Thyroid gland (tissue), 4 donors: Measurements from ENCODE around the gene WIPF2. TPM values are rescaled to one million over a fixed set of nuclear protein-coding genes. Genes with fewer than 3 reads are reported as not detected.
"Not testable (repeated sequence)": the region's sequence is repeated elsewhere in the genome, so short reads cannot be mapped to it uniquely, and the experiment has no call there.

ENCODE experiments used
- DNase-seq, 2 donors: peaks; one replicate each; pipeline ENCODE4 v3.0.0-alpha.2; 2019
- H3K27ac ChIP-seq, 3 donors: fragments of 200-600 bp; sonication (generic); 1 replicate in 2 of 3; 2 replicates in 1 of 3; pipeline ENCODE4 v1.5.1; 2016 to 2019; ENCODE audit warnings: mild to moderate bottlenecking in 1 of 3, moderate library complexity in 1 of 3
- H3K27me3 ChIP-seq: fragments of 200-600 bp; sonication (generic); one replicate; pipeline ENCODE4 v1.5.1; 2019
- H3K36me3 ChIP-seq, 2 donors: fragments of 200-600 bp; sonication (generic); one replicate each; pipeline ENCODE4 v1.5.1; 2016 to 2019
- H3K4me1 ChIP-seq, 2 donors: fragments of 200-600 bp; sonication (generic); one replicate each; pipeline ENCODE4 v1.5.1; 2017 to 2019
- H3K4me3 ChIP-seq, 3 donors: fragments of 200-600 bp; sonication (generic); replicated peaks in 1 of 3; 1 replicate in 2 of 3; 2 replicates in 1 of 3; pipeline ENCODE4 v1.5.1; 2016; ENCODE audit warnings: mild to moderate bottlenecking in 1 of 3
- H3K9me3 ChIP-seq: fragments of 200-600 bp; sonication (generic); one replicate; pipeline ENCODE4 v1.5.1; 2017
- POLR2A ChIP-seq, 2 donors: fragments of 450-650 bp; IDR thresholded peaks; one replicate each; pipeline ENCODE4 v1.6.1; 2017; ENCODE audit warnings: antibody characterized with exemption in 2 of 2, mild to moderate bottlenecking in 2 of 2, moderate library complexity in 1 of 2
- WGBS, 2 donors: methylation state at CpG; one replicate each; pipeline ENCODE4 v1.1.5; 2017; 5-methylcytosine and 5-hydroxymethylcytosine counted together
- intact Hi-C: fragments of 100-400 bp; cut with DNase I; formaldehyde crosslinking; loops from one replicate; pipeline ENCODE4 v1.15.1; 2023
- total RNA-seq, 4 donors: library from RNA; depleted of rRNA; stranded (reverse); fragments of >200 nt; gene quantifications; one replicate each; pipeline ENCODE4 v1.2.3, GENCODE V29; 2016
- TF ChIP-seq, protein P1 (sequence below), 6 experiments: fragments of 200-600 bp in 3 of 6; fragments of 450-650 bp in 3 of 6; sonication (generic) in 3 of 6; IDR thresholded peaks; one replicate each; pipeline ENCODE4 v1.5.1; 2016 to 2019; ENCODE audit warnings: antibody characterized with exemption in 6 of 6, mild to moderate bottlenecking in 2 of 6, inconsistent platforms in 1 of 6, moderate library complexity in 1 of 6

WIPF2 gene
- total RNA-seq, 4 donors from 2014 or later: 13.2 to 14.6 (median 14.5) TPM

- Histone ChIP-seq H3K36me3 (no peaks in the 10 kb centered on the region), H3K4me1 (no peaks in the 10 kb centered on the region), H3K9me3 (no peaks in the 10 kb centered on the region), H3K27me3 (no peaks in the 10 kb centered on the region), H3K4me3 (no peak overlapping the region), H3K27ac (no peak overlapping the region)
- no peak for DNase-seq
- TF ChIP-seq, protein P1, sequence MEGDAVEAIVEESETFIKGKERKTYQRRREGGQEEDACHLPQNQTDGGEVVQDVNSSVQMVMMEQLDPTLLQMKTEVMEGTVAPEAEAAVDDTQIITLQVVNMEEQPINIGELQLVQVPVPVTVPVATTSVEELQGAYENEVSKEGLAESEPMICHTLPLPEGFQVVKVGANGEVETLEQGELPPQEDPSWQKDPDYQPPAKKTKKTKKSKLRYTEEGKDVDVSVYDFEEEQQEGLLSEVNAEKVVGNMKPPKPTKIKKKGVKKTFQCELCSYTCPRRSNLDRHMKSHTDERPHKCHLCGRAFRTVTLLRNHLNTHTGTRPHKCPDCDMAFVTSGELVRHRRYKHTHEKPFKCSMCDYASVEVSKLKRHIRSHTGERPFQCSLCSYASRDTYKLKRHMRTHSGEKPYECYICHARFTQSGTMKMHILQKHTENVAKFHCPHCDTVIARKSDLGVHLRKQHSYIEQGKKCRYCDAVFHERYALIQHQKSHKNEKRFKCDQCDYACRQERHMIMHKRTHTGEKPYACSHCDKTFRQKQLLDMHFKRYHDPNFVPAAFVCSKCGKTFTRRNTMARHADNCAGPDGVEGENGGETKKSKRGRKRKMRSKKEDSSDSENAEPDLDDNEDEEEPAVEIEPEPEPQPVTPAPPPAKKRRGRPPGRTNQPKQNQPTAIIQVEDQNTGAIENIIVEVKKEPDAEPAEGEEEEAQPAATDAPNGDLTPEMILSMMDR (IDR thresholded peaks at IDR 0.05): no peak
- TF ChIP-seq POLR2A (IDR thresholded peaks at IDR 0.05): no peak
- WGBS, 2 donors: 88% methylated on average over 5 of the region's 5 CpGs
- intact Hi-C loops: no loop called here
Observed at GRCh38 chr17:40198576-40198975, 20.5 kb upstream of the WIPF2 start.

DNA sequence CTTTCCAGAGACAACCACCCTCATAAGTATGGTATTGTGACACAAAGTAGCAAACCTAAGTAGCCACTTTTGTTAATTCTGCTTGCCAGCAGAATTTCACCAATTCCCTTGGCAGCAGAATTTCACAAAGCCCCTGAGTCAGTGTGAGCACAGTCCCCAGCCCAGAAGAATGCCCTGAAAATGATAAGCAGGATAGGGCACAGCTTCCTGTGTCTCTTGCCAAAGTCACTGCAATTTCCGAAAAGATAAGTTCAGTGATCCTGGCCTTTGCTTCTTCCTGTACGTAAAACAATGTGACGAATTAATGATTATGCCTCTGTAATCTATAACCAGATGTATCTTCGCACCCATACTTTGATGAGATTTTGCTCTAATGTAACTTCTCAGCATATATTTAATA lies 16.0 kb upstream of the WIPF2 start:
- Histone ChIP-seq H3K9me3 (no peaks in the 10 kb centered on the region), H3K4me3 (no peak overlapping the region), H3K27me3 (no peaks in the 10 kb centered on the region), H3K36me3 (no peaks in the 10 kb centered on the region), H3K4me1 (no peaks in the 10 kb centered on the region), H3K27ac (no peak overlapping the region)
- DNase-seq: no peak
- 76 to 90% methylated on average over 4 of the region's 4 CpGs for WGBS, 2 donors
- TF ChIP-seq, protein P1 (IDR thresholded peaks at IDR 0.05): no peak
- no peak for TF ChIP-seq POLR2A (IDR thresholded peaks at IDR 0.05)
- intact Hi-C loops: loop anchor here (5.0 kb wide), 1 partner anchor 89 kb away; no protein-coding TSS in a partner anchor

DNA sequence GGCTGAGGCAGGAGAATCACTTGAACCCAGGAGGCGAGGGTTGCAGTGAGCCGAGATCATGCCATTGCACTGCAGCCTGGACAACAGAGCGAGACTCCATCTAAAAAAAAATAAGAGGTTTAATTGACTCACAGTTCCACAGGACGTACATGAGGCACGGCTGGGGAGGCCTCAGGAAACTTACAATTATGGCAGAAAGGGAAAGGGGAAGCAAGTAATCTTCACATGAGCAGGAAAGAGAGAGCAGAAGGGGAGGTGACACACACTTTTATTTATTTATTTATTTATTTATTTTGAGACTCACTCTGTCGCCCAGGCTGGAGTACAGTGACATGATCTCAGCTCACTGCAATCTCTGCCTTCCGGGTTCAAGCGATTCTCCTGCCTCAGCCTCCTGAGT lies 12.9 kb upstream of the WIPF2 start:
- H3K4me3 ChIP-seq, H3K9me3 ChIP-seq, H3K36me3 ChIP-seq, H3K4me1 ChIP-seq, H3K27me3 ChIP-seq, H3K27ac ChIP-seq, intact Hi-C loops, DNase-seq: not testable (repeated sequence)
- 90 to 93% methylated on average over 8 of the region's 8 CpGs for WGBS, 2 donors

DNA sequence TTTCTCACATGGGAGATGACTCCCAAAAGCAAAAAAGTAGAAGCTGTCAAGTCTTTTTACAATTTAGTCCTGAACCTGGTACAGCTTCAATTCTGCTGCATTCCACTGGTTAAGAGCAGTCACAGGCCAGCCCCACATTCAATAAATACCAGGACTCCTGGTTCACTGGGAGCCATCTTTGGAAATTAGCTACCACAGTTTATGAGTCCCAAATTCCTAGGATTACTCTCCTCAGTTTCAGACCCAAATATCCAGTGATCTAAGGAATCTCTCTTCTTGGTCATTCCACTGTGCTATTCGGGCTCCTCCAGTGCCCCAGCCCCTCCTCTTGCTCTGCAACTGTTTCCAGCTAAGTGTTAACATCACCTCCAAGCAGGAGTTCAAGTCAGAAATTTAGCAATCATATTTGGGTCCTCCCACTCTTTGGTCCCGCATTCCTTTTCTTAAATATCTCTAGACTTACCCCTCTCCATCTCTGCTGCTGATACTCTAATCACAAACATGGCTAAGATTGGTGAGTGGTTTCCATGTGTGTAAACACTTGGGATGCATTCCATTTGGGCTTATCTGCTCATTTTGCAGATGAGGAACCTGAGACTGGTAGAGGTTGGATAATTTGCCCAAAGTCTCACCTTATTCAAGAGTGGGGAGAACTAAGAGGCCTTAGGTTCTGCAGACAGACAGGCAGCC lies 9.6 kb upstream of the WIPF2 start:
- H3K4me1 ChIP-seq: no peaks in the 10 kb centered on the region
- H3K4me3 ChIP-seq: no peak overlapping the region
- no peaks in the 10 kb centered on the region for H3K27me3 ChIP-seq
- H3K27ac ChIP-seq: no peak overlapping the region
- no peak for DNase-seq
- TF ChIP-seq POLR2A (IDR thresholded peaks at IDR 0.05): no peak
- TF ChIP-seq, protein P1 (IDR thresholded peaks at IDR 0.05): no peak
- WGBS, 2 donors: 68 to 76% methylated on average over 2 of the region's 2 CpGs
- H3K9me3 ChIP-seq: no peaks in the 10 kb centered on the region
- H3K36me3 ChIP-seq: no peaks in the 10 kb centered on the region
- intact Hi-C loops: no loop called here

GRCh38 chr17:40213914-40214313 lies 5.2 kb upstream of the WIPF2 start:
- H3K9me3 ChIP-seq, H3K36me3 ChIP-seq, DNase-seq, H3K27ac ChIP-seq, H3K27me3 ChIP-seq, H3K4me1 ChIP-seq, intact Hi-C loops, H3K4me3 ChIP-seq: not testable (repeated sequence)
- WGBS, 2 donors: 77 to 83% methylated on average over 6 of the region's 6 CpGs

GRCh38 chr17:40218006-40218739 lies 931 bp upstream of the WIPF2 start:
- Histone ChIP-seq H3K4me1 (peaks cover 8 to 11% of the 10 kb centered on the region in 2 donors), H3K27ac (no peak overlapping the region), H3K27me3 (no peaks in the 10 kb centered on the region), H3K36me3 (no peaks in the 10 kb centered on the region), H3K9me3 (no peaks in the 10 kb centered on the region), H3K4me3 (peak overlapping the region in 1 of 3 donors; percentile 66)
- intact Hi-C loops: no loop called here
- DNase-seq: no peak
- WGBS, 2 donors: 77 to 79% methylated on average over 7 of the region's 7 CpGs
- TF ChIP-seq, protein P1 (IDR thresholded peaks at IDR 0.05): no peak
- no peak for TF ChIP-seq POLR2A (IDR thresholded peaks at IDR 0.05)
